HFF-Myc (cell line): Measurements from ENCODE around the gene GUCY1A1.

Source experiments
- DNase-seq: peaks from one replicate; pipeline ENCODE4 v3.0.0-alpha.2; 2011; ENCODE audit warnings: low read depth; ENCODE audit errors: extremely low read depth
- H3K4me3 ChIP-seq: replicated peaks from 2 replicates; pipeline ENCODE4 v1.5.1; 2011; ENCODE audit warnings: low read depth, mild to moderate bottlenecking, control low read depth, low read length
- CTCF ChIP-seq: IDR thresholded peaks from 2 replicates; pipeline ENCODE4 v1.5.1; 2012; ENCODE audit warnings: mild to moderate bottlenecking, low read depth, low read length, control low read depth; ENCODE audit errors: missing control alignments

GUCY1A1 gene

GRCh38 chr4:155668707-155669220 lies 2.1 kb downstream of the GUCY1A1 start:
- no peak for TF ChIP-seq CTCF
- H3K4me3 ChIP-seq: no peak overlapping the region
- DNase-seq: no peak

GRCh38 chr4:155672342-155672741 lies 5.7 kb downstream of the GUCY1A1 start:
- no peak for DNase-seq
- H3K4me3 ChIP-seq: no peak overlapping the region
- TF ChIP-seq CTCF: no peak

GRCh38 chr4:155673453-155673979 lies 6.9 kb downstream of the GUCY1A1 start:
- no peak for TF ChIP-seq CTCF
- DNase-seq: no peak
- H3K4me3 ChIP-seq: no peak overlapping the region

GRCh38 chr4:155674669-155675071 lies 8.0 kb downstream of the GUCY1A1 start:
- no peak for DNase-seq
- no peak overlapping the region for H3K4me3 ChIP-seq
- no peak for TF ChIP-seq CTCF

- H3K4me3 ChIP-seq: no peak overlapping the region
- TF ChIP-seq CTCF: no peak
- DNase-seq: no peak
Measured at GRCh38 chr4:155675709-155676429, 9.2 kb downstream of the GUCY1A1 start.

DNA sequence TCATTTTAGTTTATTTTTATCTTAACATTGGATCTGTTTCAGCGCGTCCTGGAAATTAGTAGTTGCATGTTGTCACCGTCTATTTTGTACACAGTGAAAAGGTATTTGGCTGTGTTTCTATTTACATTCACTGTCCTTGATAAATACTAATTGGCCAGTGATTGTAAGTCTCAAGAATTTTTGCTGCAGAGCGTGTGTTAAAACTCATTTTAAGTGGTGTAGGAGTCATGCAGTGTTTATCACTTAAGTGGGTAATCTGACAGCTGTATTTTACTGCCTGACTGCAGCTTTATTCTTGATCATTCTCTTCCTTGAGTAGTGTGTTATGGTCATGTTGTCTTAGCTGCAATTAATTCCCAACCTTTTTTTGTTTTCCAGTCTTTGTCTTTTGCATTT lies 9.8 kb downstream of the GUCY1A1 start:
- no peak for TF ChIP-seq CTCF
- H3K4me3 ChIP-seq: no peak overlapping the region
- no peak for DNase-seq
